H1 (cell line): ENCODE data around the gene TFDP1. TPM values are rescaled to one million over a fixed set of nuclear protein-coding genes. Genes with fewer than 3 reads are reported as not detected.

Source experiments
- BRCA1 ChIP-seq: IDR thresholded peaks from 2 replicates; pipeline ENCODE4 v1.6.1; 2012; ENCODE audit warnings: low read depth, low read length, improper control_type of control experiment
- CBX5 ChIP-seq: fragments of 300-800, 300-1000 bp; sonication (generic); IDR thresholded peaks from 2 replicates; pipeline ENCODE4 v1.7.1; 2016; ENCODE audit warnings: antibody characterized with exemption, low read length, low read depth
- CREB1 ChIP-seq: IDR thresholded peaks from 2 replicates; pipeline ENCODE4 v1.6.1; 2012; ENCODE audit warnings: inconsistent platforms
- EP300 ChIP-seq, 2 experiments: IDR thresholded peaks; 1 replicate in 1 of 2; 2 replicates in 1 of 2; pipeline ENCODE4 v1.6.1; 2011 to 2012; ENCODE audit warnings: low read depth in 2 of 2, low read length in 2 of 2, mild to moderate bottlenecking in 2 of 2, borderline replicate concordance in 1 of 2, inconsistent platforms in 1 of 2, moderate library complexity in 1 of 2
- FOSL1 ChIP-seq: IDR thresholded peaks from 2 replicates; pipeline ENCODE4 v1.6.1; 2011; ENCODE audit warnings: mild to moderate bottlenecking, low read depth, low read length, moderate library complexity; ENCODE audit not compliant: insufficient read depth
- HDAC2 ChIP-seq, 2 experiments: fragments of 300-600 bp in 1 of 2; sonication (generic) in 1 of 2; IDR thresholded peaks; 2 replicates each; pipeline ENCODE4 v1.6.1; 2011 to 2012; ENCODE audit warnings: low read depth in 2 of 2, low read length in 2 of 2, mild to moderate bottlenecking in 2 of 2, moderate library complexity in 2 of 2, borderline replicate concordance in 1 of 2, inconsistent platforms in 1 of 2
- KDM1A ChIP-seq: fragments of 200-600, 300-600 bp; sonication (generic); IDR thresholded peaks from 2 replicates; pipeline ENCODE4 v1.7.1; 2016; ENCODE audit warnings: mild to moderate bottlenecking, low read length, borderline replicate concordance
- POU5F1 ChIP-seq: IDR thresholded peaks from 2 replicates; pipeline ENCODE4 v1.6.1; 2011; ENCODE audit warnings: low read depth, mild to moderate bottlenecking, low read length, moderate library complexity
- SIN3A ChIP-seq, 2 experiments: IDR thresholded peaks in 1 of 2; conservative IDR thresholded peaks in 1 of 2; 2 replicates each; pipeline ENCODE4 v1.6.1; 2011 to 2012; ENCODE audit warnings: low read length in 2 of 2, improper control_type of control experiment in 1 of 2, low read depth in 1 of 2, mild to moderate bottlenecking in 1 of 2
- SP4 ChIP-seq: IDR thresholded peaks from 2 replicates; pipeline ENCODE4 v1.6.1; 2012; ENCODE audit warnings: low read length, inconsistent platforms
- TCF12 ChIP-seq: IDR thresholded peaks from 2 replicates; pipeline ENCODE4 v1.6.1; 2011; ENCODE audit warnings: low read depth, mild to moderate bottlenecking, low read length
- polyA plus RNA-seq, 7 experiments: library from polyadenylated mRNA; depleted of rRNA in 3 of 7; stranded (reverse) in 5 of 7; unstranded in 2 of 7; fragments of >200 nt in 5 of 7; fragments of 200-250 nt in 2 of 7; gene quantifications; 1 replicate in 5 of 7; 2 replicates in 1 of 7; 4 replicates in 1 of 7; pipeline versions ENCODE4 v1.2.1 to v1.2.3, GENCODE V29; 2011 to 2013; ENCODE audit warnings: missing spikeins in 2 of 7, mixed read lengths in 2 of 7
- total RNA-seq: library from RNA; stranded (reverse); fragmentation: NEBNext Ultra II Directional; extraction: Animal tissue kit (Norgen Biotek cat#: 25700); gene quantifications from 2 replicates; pipeline ENCODE4 v1.2.1, GENCODE V29; 2021
- TF ChIP-seq, protein P1 (sequence below): fragments of 300-600 bp; sonication (generic); IDR thresholded peaks from 2 replicates; pipeline ENCODE4 v1.7.1; 2012; ENCODE audit warnings: low read length, moderate library complexity, mild to moderate bottlenecking, inconsistent platforms; ENCODE audit not compliant: insufficient replicate concordance

The TFDP1 gene
- total and polyA plus RNA-seq, 2 of the 8 experiments (the other 6 are each of a cell fraction or from before 2014, with no cell fraction given) = 43.6 to 81.9 TPM

- TF ChIP-seq, protein P1, sequence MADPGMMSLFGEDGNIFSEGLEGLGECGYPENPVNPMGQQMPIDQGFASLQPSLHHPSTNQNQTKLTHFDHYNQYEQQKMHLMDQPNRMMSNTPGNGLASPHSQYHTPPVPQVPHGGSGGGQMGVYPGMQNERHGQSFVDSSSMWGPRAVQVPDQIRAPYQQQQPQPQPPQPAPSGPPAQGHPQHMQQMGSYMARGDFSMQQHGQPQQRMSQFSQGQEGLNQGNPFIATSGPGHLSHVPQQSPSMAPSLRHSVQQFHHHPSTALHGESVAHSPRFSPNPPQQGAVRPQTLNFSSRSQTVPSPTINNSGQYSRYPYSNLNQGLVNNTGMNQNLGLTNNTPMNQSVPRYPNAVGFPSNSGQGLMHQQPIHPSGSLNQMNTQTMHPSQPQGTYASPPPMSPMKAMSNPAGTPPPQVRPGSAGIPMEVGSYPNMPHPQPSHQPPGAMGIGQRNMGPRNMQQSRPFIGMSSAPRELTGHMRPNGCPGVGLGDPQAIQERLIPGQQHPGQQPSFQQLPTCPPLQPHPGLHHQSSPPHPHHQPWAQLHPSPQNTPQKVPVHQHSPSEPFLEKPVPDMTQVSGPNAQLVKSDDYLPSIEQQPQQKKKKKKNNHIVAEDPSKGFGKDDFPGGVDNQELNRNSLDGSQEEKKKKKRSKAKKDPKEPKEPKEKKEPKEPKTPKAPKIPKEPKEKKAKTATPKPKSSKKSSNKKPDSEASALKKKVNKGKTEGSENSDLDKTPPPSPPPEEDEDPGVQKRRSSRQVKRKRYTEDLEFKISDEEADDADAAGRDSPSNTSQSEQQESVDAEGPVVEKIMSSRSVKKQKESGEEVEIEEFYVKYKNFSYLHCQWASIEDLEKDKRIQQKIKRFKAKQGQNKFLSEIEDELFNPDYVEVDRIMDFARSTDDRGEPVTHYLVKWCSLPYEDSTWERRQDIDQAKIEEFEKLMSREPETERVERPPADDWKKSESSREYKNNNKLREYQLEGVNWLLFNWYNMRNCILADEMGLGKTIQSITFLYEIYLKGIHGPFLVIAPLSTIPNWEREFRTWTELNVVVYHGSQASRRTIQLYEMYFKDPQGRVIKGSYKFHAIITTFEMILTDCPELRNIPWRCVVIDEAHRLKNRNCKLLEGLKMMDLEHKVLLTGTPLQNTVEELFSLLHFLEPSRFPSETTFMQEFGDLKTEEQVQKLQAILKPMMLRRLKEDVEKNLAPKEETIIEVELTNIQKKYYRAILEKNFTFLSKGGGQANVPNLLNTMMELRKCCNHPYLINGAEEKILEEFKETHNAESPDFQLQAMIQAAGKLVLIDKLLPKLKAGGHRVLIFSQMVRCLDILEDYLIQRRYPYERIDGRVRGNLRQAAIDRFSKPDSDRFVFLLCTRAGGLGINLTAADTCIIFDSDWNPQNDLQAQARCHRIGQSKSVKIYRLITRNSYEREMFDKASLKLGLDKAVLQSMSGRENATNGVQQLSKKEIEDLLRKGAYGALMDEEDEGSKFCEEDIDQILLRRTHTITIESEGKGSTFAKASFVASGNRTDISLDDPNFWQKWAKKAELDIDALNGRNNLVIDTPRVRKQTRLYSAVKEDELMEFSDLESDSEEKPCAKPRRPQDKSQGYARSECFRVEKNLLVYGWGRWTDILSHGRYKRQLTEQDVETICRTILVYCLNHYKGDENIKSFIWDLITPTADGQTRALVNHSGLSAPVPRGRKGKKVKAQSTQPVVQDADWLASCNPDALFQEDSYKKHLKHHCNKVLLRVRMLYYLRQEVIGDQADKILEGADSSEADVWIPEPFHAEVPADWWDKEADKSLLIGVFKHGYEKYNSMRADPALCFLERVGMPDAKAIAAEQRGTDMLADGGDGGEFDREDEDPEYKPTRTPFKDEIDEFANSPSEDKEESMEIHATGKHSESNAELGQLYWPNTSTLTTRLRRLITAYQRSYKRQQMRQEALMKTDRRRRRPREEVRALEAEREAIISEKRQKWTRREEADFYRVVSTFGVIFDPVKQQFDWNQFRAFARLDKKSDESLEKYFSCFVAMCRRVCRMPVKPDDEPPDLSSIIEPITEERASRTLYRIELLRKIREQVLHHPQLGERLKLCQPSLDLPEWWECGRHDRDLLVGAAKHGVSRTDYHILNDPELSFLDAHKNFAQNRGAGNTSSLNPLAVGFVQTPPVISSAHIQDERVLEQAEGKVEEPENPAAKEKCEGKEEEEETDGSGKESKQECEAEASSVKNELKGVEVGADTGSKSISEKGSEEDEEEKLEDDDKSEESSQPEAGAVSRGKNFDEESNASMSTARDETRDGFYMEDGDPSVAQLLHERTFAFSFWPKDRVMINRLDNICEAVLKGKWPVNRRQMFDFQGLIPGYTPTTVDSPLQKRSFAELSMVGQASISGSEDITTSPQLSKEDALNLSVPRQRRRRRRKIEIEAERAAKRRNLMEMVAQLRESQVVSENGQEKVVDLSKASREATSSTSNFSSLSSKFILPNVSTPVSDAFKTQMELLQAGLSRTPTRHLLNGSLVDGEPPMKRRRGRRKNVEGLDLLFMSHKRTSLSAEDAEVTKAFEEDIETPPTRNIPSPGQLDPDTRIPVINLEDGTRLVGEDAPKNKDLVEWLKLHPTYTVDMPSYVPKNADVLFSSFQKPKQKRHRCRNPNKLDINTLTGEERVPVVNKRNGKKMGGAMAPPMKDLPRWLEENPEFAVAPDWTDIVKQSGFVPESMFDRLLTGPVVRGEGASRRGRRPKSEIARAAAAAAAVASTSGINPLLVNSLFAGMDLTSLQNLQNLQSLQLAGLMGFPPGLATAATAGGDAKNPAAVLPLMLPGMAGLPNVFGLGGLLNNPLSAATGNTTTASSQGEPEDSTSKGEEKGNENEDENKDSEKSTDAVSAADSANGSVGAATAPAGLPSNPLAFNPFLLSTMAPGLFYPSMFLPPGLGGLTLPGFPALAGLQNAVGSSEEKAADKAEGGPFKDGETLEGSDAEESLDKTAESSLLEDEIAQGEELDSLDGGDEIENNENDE = no peak
- no peak for TF ChIP-seq TCF12
- TF ChIP-seq FOSL1 = no peak
- TF ChIP-seq SIN3A (conservative IDR thresholded peaks at IDR 0.05 in 1 of 2, IDR thresholded peaks at IDR 0.05 in 1 of 2; ENCODE audit: low read depth in 1 of 2, low read length in 2 of 2) = no peak
- no peak for TF ChIP-seq SP4
- TF ChIP-seq CREB1 = no peak
- no peak for TF ChIP-seq HDAC2 (IDR thresholded peaks at IDR 0.05; ENCODE audit: borderline replicate concordance in 1 of 2, low read depth in 2 of 2, low read length in 2 of 2)
- TF ChIP-seq BRCA1 = no peak
- no peak for TF ChIP-seq KDM1A
- TF ChIP-seq EP300 (IDR thresholded peaks at IDR 0.05; ENCODE audit: borderline replicate concordance in 1 of 2, low read depth in 2 of 2, low read length in 2 of 2) = no peak
- no peak for TF ChIP-seq POU5F1
- TF ChIP-seq CBX5 = no peak
Measured at GRCh38 chr13:113609616-113610015, 25.1 kb downstream of the TFDP1 start (continued).
